Suppressor macrophage treated with lipopolysaccharide for 4 hours (primary cell): ENCODE measurements around the gene KIF26A.

ENCODE experiments used
- DNase-seq: peaks from one replicate; pipeline ENCODE4 v3.0.0-alpha.2; 2020

The KIF26A gene

GRCh38 chr14:104212206-104213095 is 74.1 kb downstream of the KIF26A start:
- DNase-seq: no peak

- no peak for DNase-seq
Observed at GRCh38 chr14:104213301-104214034, 75.1 kb downstream of the KIF26A start.

GRCh38 chr14:104214431-104215218 is 76.2 kb downstream of the KIF26A start:
- no peak for DNase-seq

- no peak for DNase-seq
Observed at GRCh38 chr14:104215706-104216334, 77.4 kb downstream of the KIF26A start.

- DNase-seq: no peak
Observed at GRCh38 chr14:104216457-104216856, 78.1 kb downstream of the KIF26A start.

GRCh38 chr14:104217486-104218360 is 79.3 kb downstream of the KIF26A start:
- DNase-seq: no peak

- no peak for DNase-seq
Observed at GRCh38 chr14:104218361-104219180, 80.2 kb downstream of the KIF26A start.

GRCh38 chr14:104219731-104220214 is 81.4 kb downstream of the KIF26A start:
- DNase-seq: no peak

- DNase-seq: no peak
Observed at GRCh38 chr14:104220215-104221070, 82.1 kb downstream of the KIF26A start.

GRCh38 chr14:104221071-104221625 is 82.8 kb downstream of the KIF26A start:
- no peak for DNase-seq

GRCh38 chr14:104221636-104222369 is 83.4 kb downstream of the KIF26A start:
- DNase-seq: no peak

- DNase-seq: no peak
Observed at GRCh38 chr14:104222396-104223036, 84.1 kb downstream of the KIF26A start.

- DNase-seq: no peak
Observed at GRCh38 chr14:104223101-104224041, 85.0 kb downstream of the KIF26A start.

- DNase-seq: no peak
Observed at GRCh38 chr14:104224131-104224505, 85.7 kb downstream of the KIF26A start.

GRCh38 chr14:104224506-104225277 is 86.3 kb downstream of the KIF26A start:
- peak; percentile 38 for DNase-seq
